Esophagus squamous epithelium (tissue), 5 donors: ENCODE data around the gene MAPKAP1. TPM values are rescaled to one million over a fixed set of nuclear protein-coding genes. Genes with fewer than 3 reads are reported as not detected.
"Not testable (repeated sequence)": the region's sequence is repeated elsewhere in the genome, so short reads cannot be mapped to it uniquely, and the experiment has no call there.

Experiments used
- DNase-seq: peaks from one replicate; lab custom pipeline; 2025; lab: John Stamatoyannopoulos, UW
- H3K27ac ChIP-seq, 4 donors: fragments of 200-600 bp; sonication (generic); one replicate each; pipeline ENCODE4 v1.5.1; 2016 to 2019; ENCODE audit warnings: mild to moderate bottlenecking in 1 of 4
- H3K27me3 ChIP-seq, 4 donors: fragments of 200-600 bp; sonication (generic); 1 replicate in 3 of 4; 2 replicates in 1 of 4; pipeline versions ENCODE4 v1.5.1 to v1.6.0; 2017 to 2021; ENCODE audit warnings: antibody characterized with exemption in 1 of 4
- H3K36me3 ChIP-seq, 3 donors: fragments of 200-600 bp; sonication (generic); one replicate each; pipeline ENCODE4 v1.5.1; 2016 to 2019
- H3K4me1 ChIP-seq, 3 donors: fragments of 200-600 bp; sonication (generic); one replicate each; pipeline ENCODE4 v1.5.1; 2017 to 2019
- H3K4me3 ChIP-seq, 4 donors: fragments of 200-600 bp; sonication (generic); 1 replicate in 3 of 4; 2 replicates in 1 of 4; pipeline ENCODE4 v1.5.1; 2016 to 2019; ENCODE audit warnings: mild to moderate bottlenecking in 2 of 4, moderate library complexity in 1 of 4
- H3K9me3 ChIP-seq, 3 donors: fragments of 200-600 bp; sonication (generic); one replicate each; pipeline ENCODE4 v1.5.1; 2016 to 2019
- CTCF ChIP-seq, 6 experiments: fragments of 450-650 bp in 4 of 6; fragments of 200-600 bp in 2 of 6; sonication (generic) in 2 of 6; IDR thresholded peaks; one replicate each; pipeline ENCODE4 v1.5.1; 2016 to 2019; ENCODE audit warnings: antibody characterized with exemption in 6 of 6, mild to moderate bottlenecking in 4 of 6, moderate library complexity in 4 of 6
- POLR2A ChIP-seq, 4 donors: fragments of 450-650 bp; IDR thresholded peaks; one replicate each; pipeline ENCODE4 v1.6.1; 2017; ENCODE audit warnings: antibody characterized with exemption in 4 of 4, mild to moderate bottlenecking in 4 of 4, moderate library complexity in 3 of 4
- WGBS, 2 donors: methylation state at CpG; one replicate each; pipeline ENCODE4 v1.1.5; 2018; 5-methylcytosine and 5-hydroxymethylcytosine counted together
- intact Hi-C: fragments of 100-400 bp; cut with DNase I; formaldehyde crosslinking; loops from one replicate; pipeline ENCODE4 v1.15.0; 2022
- total RNA-seq, 4 donors: library from RNA; depleted of rRNA; stranded (reverse); fragments of >200 nt; gene quantifications; one replicate each; pipeline ENCODE4 v1.1.0, GENCODE V29; 2016
- donor health status: DM: yes; HTN: yes; CAD: no.

MAPKAP1 gene
- total RNA-seq, 4 donors from 2014 or later, result 59.0 to 87.0 (median 70.9) TPM

DNA sequence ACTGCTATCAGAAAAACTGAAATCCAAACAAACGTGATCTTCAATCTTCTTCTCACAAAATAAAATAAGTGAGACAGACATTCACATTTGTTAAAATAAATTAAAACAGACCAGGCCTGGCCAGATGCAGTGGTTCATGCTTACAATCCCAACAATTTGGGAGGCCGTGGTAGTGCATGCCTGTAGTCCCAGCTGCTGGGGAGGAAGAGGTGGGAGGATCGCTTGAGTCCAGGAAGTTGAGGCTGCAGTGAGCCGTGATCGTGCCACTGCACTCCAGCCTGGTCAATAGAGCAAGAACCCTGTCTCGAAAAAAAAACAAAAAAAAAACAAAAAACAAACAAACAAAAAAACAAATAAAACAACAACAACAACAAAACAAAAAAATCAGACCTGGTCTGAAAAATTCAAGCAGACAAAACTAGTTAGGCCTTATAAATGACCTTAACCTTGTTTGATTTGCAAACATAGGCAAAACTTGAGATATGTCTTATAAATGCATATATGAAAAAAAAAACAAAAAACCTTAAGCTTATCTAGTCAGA is 10.8 kb downstream of the MAPKAP1 start:
- no peak for DNase-seq
- intact Hi-C loops, result no loop called here
- Histone ChIP-seq H3K4me3 (no peak overlapping the region), H3K27ac (no peak overlapping the region), H3K36me3 (no peaks in the 10 kb centered on the region), H3K4me1 (peaks cover 3 to 8% (median 4%) of the 10 kb centered on the region in 3 donors), H3K27me3 (no peaks in the 10 kb centered on the region), H3K9me3 (no peaks in the 10 kb centered on the region)
- TF ChIP-seq POLR2A (IDR thresholded peaks at IDR 0.05) (no peak), CTCF (IDR thresholded peaks at IDR 0.05) (no peak)
- WGBS, 2 donors, result 73 to 75% methylated on average over 4 to 6 of the region's 6 CpGs

DNA sequence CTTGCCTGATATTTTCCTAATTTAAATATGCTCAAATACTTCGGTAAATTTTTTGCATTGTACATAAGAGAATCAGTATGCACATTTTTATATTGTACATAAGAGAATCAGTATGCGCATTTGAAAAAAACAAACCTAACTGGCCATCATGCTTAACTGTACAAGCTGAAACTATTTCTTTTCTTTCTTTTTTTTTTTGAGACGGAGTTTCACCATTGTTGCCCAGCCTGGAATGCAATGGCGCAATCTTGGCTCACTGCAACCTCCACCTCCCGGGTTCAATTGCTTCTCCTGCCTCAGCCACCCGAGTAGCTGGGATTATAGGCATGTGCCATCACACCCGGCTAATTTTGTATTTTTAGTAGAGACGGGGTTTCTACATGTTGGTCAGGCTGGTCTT is 11.5 kb downstream of the MAPKAP1 start:
- H3K4me3 ChIP-seq, H3K9me3 ChIP-seq, H3K36me3 ChIP-seq, H3K4me1 ChIP-seq, intact Hi-C loops, DNase-seq, H3K27ac ChIP-seq, H3K27me3 ChIP-seq: not testable (repeated sequence)
- 67 to 74% methylated on average over 8 of the region's 8 CpGs for WGBS, 2 donors

DNA sequence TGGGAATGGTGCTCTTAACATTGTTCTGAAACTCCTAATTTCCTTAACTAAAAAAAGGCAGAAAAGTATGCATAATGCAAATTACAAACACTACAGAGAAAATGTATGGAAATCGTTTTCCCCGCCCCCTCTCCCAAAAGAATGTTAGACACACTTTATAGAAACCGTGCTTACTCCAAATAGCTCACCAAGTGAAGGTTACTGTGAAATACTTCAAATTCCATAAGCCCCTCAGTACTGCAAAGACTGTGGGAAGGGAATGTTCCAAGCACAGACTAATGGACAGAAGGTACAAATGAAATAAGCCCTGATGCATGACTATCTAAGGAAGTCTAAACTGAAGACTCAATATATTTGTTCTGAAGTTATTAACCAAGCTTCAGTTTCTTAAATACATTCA is 12.5 kb downstream of the MAPKAP1 start:
- 78 to 85% methylated on average over 3 of the region's 3 CpGs for WGBS, 2 donors

GRCh38 chr9:125693492-125693891 is 13.5 kb downstream of the MAPKAP1 start:
- H3K4me3 ChIP-seq, DNase-seq, H3K27ac ChIP-seq, H3K27me3 ChIP-seq, H3K4me1 ChIP-seq, H3K36me3 ChIP-seq, H3K9me3 ChIP-seq, intact Hi-C loops: not testable (repeated sequence)
- 64 to 84% methylated on average over 10 of the region's 10 CpGs for WGBS, 2 donors

More for the DNA sequence above, 12.5 kb downstream of the MAPKAP1 start:
- no peaks in the 10 kb centered on the region for H3K27me3 ChIP-seq
- TF ChIP-seq CTCF (IDR thresholded peaks at IDR 0.05) (no peak), POLR2A (IDR thresholded peaks at IDR 0.05) (no peak)
- no peak overlapping the region for H3K27ac ChIP-seq
- DNase-seq, result no peak
- H3K4me1 ChIP-seq, result no peaks in the 10 kb centered on the region
- H3K36me3 ChIP-seq, result no peaks in the 10 kb centered on the region
- no peaks in the 10 kb centered on the region for H3K9me3 ChIP-seq
- intact Hi-C loops, result no loop called here
- no peak overlapping the region for H3K4me3 ChIP-seq

GRCh38 chr9:125691869-125692268 is 15.1 kb downstream of the MAPKAP1 start:
- Histone ChIP-seq H3K9me3 (no peaks in the 10 kb centered on the region), H3K4me1 (no peaks in the 10 kb centered on the region), H3K4me3 (no peak overlapping the region), H3K36me3 (no peaks in the 10 kb centered on the region), H3K27ac (no peak overlapping the region), H3K27me3 (no peaks in the 10 kb centered on the region)
- intact Hi-C loops, result no loop called here
- DNase-seq, result no peak
- no peak for TF ChIP-seq CTCF (IDR thresholded peaks at IDR 0.05)
- TF ChIP-seq POLR2A (IDR thresholded peaks at IDR 0.05), result no peak
- WGBS, 2 donors, result 68 to 70% methylated on average over 2 of the region's 2 CpGs

- no peaks in the 10 kb centered on the region for H3K9me3 ChIP-seq
- peaks cover 0 to 3% (median 0%) of the 10 kb centered on the region in 3 donors for H3K36me3 ChIP-seq
- no peak overlapping the region for H3K4me3 ChIP-seq
- no peaks in the 10 kb centered on the region for H3K4me1 ChIP-seq
- TF ChIP-seq CTCF (IDR thresholded peaks at IDR 0.05) (no peak), POLR2A (IDR thresholded peaks at IDR 0.05) (no peak)
- no peak overlapping the region for H3K27ac ChIP-seq
- intact Hi-C loops, result no loop called here
- no peaks in the 10 kb centered on the region for H3K27me3 ChIP-seq
- no peak for DNase-seq
- WGBS, 2 donors, result 88 to 92% methylated on average over 10 of the region's 10 CpGs
These were observed 16.3 kb downstream of the MAPKAP1 start for GRCh38 chr9:125690679-125691078.
